Pancreas (tissue), 10 donors: ENCODE data around the gene ADGRA1. TPM values are rescaled to one million over a fixed set of nuclear protein-coding genes. Genes with fewer than 3 reads are reported as not detected.

Experiments used
- ATAC-seq, 4 donors: fragments of 200-7000 bp; cut with Tn5 transposase; one replicate each; pipeline versions ENCODE4 v1.8.0 to v1.9.1; 2020; ENCODE audit warnings: mild to moderate bottlenecking in 4 of 4, moderate library complexity in 4 of 4
- DNase-seq, 6 donors: peaks; one replicate each; pipeline ENCODE4 v3.0.0-alpha.2; 2020
- FAIRE-seq: peaks from 2 replicates; lab custom pipeline; 2012; peaks lifted over from hg19 to GRCh38; lab: Jason Lieb, UNC
- H3K27ac ChIP-seq, 4 donors: fragments of 200-600 bp; sonication (generic); 1 replicate in 3 of 4; 2 replicates in 1 of 4; pipeline versions ENCODE4 v1.5.0 to v1.8.0; 2020
- H3K27me3 ChIP-seq, 4 donors: fragments of 200-600 bp; one replicate each; pipeline ENCODE4 v1.8.0; 2021
- H3K36me3 ChIP-seq, 3 donors: fragments of 200-600 bp; sonication (generic) in 1 of 3; one replicate each; pipeline versions ENCODE4 v1.5.0 to v1.8.0; 2020 to 2021
- H3K4me1 ChIP-seq, 3 donors: fragments of 200-600 bp; one replicate each; pipeline ENCODE4 v1.8.0; 2021
- H3K4me3 ChIP-seq, 4 donors: fragments of 200-600 bp; sonication (generic) in 2 of 4; one replicate each; pipeline versions ENCODE4 v1.5.0 to v1.8.0; 2020 to 2021
- H3K9me3 ChIP-seq, 4 donors: fragments of 200-600 bp; one replicate each; pipeline ENCODE4 v1.8.0; 2021
- WGBS, 2 donors: extraction: QIAGEN DNeasy Blood & Tissue Kit; methylation state at CpG; one replicate each; pipeline ENCODE4 v1.1.7; 2013; 5-methylcytosine and 5-hydroxymethylcytosine counted together
- intact Hi-C, 3 donors: fragments of 100-400 bp; cut with DNase I; formaldehyde crosslinking; loops; one replicate each; pipeline versions ENCODE4 v1.11.1 to v1.14.2; 2022
- polyA plus RNA-seq, 2 donors: library from polyadenylated mRNA; stranded (reverse); fragments of 200-250 nt; gene quantifications; one replicate each; pipeline ENCODE4 v1.2.3, GENCODE V29; 2013
- total RNA-seq, 6 donors: library from RNA; stranded (reverse); fragmentation: NEBNext Ultra II Directional in 4 of 6; extraction: Animal tissue kit (Norgen Biotek cat#: 25700) in 4 of 6; gene quantifications; one replicate each; pipeline versions ENCODE4 v1.2.1 to v1.2.4, GENCODE V29; 2021 to 2023
- TF ChIP-seq, protein P1 (sequence below), 4 donors: fragments of 200-600 bp; sonication (generic) in 3 of 4; IDR thresholded peaks; one replicate each; pipeline versions ENCODE4 v1.5.0 to v1.8.0; 2021; ENCODE audit warnings: antibody characterized with exemption in 4 of 4
- donor health status: healthy with polysubstance abuse.
- donor health status: DM: no; HTN: no; CAD: no; lungs with moderate emphysema.
- donor health status: DM: no; HTN: no; CAD: no.
- donor health status: control.
- donor health status: control.
- donor health status: Bipolar disorder and iron deficiency.
- donor health status: DM: yes; HTN: yes; CAD: no.
- donor health status: DM: no; HTN: no; CAD: no.
- donor health status: DM: no; HTN: no; CAD: no.
- donor health status: DM: yes; HTN: yes; CAD: no.

Gene ADGRA1
- total and polyA plus RNA-seq, 8 donors = 0.03 to 0.85 (median 0.12) TPM; not detected in 1

DNA sequence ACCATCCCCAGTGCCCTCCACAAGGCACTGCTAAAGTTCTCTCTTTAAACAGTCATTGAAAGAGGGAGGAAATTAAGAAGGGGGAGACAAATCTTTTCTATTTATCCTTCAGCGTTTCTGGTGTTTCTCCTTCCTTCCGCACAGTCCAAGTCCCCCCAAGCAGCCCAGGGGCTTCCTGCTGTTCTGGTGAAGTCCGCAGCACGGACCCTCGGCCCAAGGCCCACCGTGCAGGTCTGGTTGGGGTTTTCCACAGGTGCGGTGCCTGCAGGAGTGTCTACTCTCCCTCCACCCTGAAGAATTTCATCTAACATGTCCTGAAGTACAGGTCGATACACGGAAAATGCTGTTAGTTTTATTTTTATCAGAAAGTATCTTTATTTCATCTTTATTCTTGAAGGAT, 38.2 kb downstream of the ADGRA1 start:
- ATAC-seq = no peak
- TF ChIP-seq, protein P1, sequence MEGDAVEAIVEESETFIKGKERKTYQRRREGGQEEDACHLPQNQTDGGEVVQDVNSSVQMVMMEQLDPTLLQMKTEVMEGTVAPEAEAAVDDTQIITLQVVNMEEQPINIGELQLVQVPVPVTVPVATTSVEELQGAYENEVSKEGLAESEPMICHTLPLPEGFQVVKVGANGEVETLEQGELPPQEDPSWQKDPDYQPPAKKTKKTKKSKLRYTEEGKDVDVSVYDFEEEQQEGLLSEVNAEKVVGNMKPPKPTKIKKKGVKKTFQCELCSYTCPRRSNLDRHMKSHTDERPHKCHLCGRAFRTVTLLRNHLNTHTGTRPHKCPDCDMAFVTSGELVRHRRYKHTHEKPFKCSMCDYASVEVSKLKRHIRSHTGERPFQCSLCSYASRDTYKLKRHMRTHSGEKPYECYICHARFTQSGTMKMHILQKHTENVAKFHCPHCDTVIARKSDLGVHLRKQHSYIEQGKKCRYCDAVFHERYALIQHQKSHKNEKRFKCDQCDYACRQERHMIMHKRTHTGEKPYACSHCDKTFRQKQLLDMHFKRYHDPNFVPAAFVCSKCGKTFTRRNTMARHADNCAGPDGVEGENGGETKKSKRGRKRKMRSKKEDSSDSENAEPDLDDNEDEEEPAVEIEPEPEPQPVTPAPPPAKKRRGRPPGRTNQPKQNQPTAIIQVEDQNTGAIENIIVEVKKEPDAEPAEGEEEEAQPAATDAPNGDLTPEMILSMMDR (IDR thresholded peaks at IDR 0.05) = no peak
- DNase-seq = peak in 2 of 6 donors; percentile 27 to 46
- FAIRE-seq = no peak
- H3K9me3 ChIP-seq = no peaks in the 10 kb centered on the region
- no peaks in the 10 kb centered on the region for H3K36me3 ChIP-seq
- H3K27me3 ChIP-seq = no peaks in the 10 kb centered on the region
- H3K4me1 ChIP-seq = no peaks in the 10 kb centered on the region
- WGBS, 2 donors = 64 to 73% methylated on average over 9 of the region's 9 CpGs
- no peak overlapping the region for H3K4me3 ChIP-seq
- no peak overlapping the region for H3K27ac ChIP-seq
- intact Hi-C loops = loop anchor here in 2 of 3 donors (10.0 kb wide), 5 partner anchors 181 to 471 kb away; partner anchors contain the start of gene CFAP46 (in 1 of the 2)

DNA sequence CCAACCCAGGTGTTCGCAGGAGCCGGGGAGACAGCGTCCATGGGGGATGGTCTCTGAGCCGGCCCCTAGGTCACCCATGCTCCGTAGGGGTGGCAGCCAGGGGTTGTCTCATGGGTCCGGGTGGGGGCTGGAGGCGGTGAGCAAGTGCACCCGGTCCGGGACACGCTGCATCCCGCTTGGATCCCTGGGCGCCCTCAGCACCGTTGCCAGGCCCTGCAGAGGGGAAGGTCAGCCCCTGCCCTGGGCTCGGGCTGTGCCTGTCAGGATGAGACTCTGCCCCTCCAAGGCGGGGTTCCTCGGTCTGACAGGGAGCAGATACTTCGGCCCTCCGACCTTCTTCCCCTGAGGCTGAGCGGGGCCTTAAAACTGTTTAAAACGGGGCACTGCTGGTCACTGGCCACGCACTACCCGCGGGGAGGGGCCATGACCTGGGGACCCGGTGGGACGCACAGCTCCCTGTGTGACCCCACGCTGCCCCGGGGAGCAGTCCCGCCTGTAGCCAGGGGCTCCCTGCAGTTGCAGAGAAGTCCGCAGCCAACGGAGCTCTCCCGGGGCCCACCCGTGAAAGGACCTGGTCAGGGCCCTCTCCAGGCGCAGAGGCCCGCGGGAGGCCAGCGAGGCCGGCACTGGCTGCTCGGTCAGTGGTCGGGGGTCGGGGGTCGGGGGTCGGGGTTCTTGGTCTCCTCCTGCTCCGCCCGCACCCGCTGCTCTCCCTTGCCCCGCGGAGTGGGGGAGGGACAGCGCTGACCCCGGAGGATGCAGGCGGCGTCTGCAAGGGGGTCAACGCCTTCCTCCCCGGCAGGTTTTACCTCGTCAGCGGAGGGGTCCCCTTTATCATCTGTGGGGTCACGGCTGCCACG, 38.9 kb downstream of the ADGRA1 start:
- TF ChIP-seq, protein P1 (IDR thresholded peaks at IDR 0.05) = no peak
- ATAC-seq = no peak
- H3K27ac ChIP-seq = no peak overlapping the region
- peak in 3 of 6 donors; percentile 22 to 75 (median 54) for DNase-seq
- WGBS, 2 donors = 72 to 81% methylated on average over 53 to 57 of the region's 57 CpGs
- H3K36me3 ChIP-seq = no peaks in the 10 kb centered on the region
- H3K27me3 ChIP-seq = no peaks in the 10 kb centered on the region
- no peak for FAIRE-seq
- no peaks in the 10 kb centered on the region for H3K4me1 ChIP-seq
- intact Hi-C loops = loop anchor here in 2 of 3 donors (10.0 kb wide), 5 partner anchors 182 to 472 kb away; partner anchors contain the start of gene CFAP46 (in 1 of the 2)
- no peak overlapping the region for H3K4me3 ChIP-seq
- H3K9me3 ChIP-seq = no peaks in the 10 kb centered on the region

DNA sequence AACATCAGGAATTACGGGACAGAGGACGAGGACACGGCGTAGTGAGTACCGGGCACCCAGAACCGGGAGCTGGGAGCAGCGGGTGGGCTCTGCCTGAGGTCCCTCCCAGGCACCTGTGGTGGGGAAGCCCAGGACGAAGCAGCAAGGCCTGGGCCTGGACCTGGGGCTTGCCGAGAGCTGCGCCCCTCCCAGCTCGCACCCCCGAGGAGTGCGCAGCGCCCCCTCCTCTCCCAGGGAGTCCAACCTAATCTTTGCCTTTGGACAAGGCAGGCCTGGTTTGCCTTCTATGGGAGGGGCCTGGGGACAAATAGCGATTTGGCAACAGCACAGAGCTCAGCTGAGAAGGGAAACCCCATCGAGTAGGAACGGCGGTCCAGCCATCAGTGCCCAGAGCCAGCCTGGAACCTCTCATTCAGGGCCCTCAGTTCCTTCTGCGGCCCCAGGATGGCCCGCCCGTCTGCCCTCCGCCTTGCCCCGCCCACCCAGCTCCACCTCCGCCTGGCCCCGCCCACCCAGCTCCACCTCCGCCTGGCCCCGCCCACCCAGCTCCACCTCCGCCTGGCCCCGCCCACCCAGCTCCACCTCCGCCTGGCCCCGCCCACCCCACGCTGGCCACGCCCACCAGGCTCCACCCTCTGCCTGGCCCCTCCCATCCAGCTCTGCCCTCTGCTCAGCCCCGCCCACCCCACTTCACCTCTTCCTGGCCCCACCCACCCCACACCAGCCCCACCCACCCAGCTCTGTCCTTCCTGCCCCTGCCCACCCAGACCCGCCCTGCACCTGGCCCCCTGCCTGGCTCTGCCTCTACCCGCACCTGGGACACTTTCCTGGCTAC, 39.8 kb downstream of the ADGRA1 start:
- Histone ChIP-seq H3K4me1 (no peaks in the 10 kb centered on the region), H3K27ac (no peak overlapping the region), H3K9me3 (no peaks in the 10 kb centered on the region), H3K36me3 (no peaks in the 10 kb centered on the region), H3K27me3 (no peaks in the 10 kb centered on the region), H3K4me3 (no peak overlapping the region)
- intact Hi-C loops = loop anchor here in 2 of 3 donors (10.0 kb wide), 5 partner anchors 183 to 473 kb away; partner anchors contain the start of gene CFAP46 (in 1 of the 2)
- ATAC-seq (no peak), FAIRE-seq (no peak), DNase-seq (peak in 1 of 6 donors; percentile 39)
- WGBS, 2 donors = 66 to 78% methylated on average over 30 to 36 of the region's 36 CpGs
- TF ChIP-seq, protein P1 (IDR thresholded peaks at IDR 0.05) = no peak

DNA sequence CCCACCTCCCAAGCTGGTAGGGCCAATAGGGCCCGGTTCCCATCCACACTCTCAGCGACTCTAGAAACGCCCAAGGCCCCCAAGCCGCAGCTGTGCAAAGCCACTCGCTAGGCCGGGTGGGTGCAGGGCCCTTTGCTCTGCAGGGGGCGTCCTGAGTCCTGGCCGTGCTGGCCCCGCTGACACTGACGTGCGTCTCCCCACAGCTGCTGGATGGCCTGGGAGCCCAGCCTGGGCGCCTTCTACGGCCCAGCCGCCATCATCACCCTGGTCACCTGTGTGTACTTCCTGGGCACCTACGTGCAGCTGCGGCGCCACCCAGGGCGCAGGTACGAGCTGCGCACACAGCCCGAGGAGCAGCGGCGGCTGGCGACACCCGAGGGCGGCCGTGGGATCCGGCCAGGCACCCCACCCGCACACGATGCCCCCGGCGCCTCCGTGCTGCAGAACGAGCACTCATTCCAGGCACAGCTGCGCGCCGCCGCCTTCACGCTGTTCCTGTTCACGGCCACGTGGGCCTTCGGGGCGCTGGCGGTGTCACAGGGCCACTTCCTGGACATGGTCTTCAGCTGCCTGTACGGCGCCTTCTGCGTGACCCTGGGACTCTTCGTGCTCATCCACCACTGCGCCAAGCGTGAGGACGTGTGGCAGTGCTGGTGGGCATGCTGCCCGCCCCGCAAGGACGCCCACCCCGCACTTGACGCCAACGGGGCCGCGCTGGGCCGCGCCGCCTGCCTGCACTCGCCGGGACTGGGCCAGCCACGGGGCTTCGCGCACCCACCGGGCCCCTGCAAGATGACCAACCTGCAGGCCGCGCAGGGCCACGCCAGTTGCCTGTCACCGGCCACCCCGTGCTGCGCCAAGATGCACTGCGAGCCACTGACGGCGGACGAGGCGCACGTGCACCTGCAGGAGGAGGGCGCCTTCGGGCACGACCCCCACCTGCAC, 40.7 kb downstream of the ADGRA1 start:
- no peaks in the 10 kb centered on the region for H3K4me1 ChIP-seq
- intact Hi-C loops = loop anchor here in 2 of 3 donors (10.0 kb wide), 5 partner anchors 184 to 474 kb away; partner anchors contain the start of gene CFAP46 (in 1 of the 2)
- 92 to 95% methylated on average over 69 to 83 of the region's 83 CpGs for WGBS, 2 donors
- TF ChIP-seq, protein P1 (IDR thresholded peaks at IDR 0.05) = no peak
- H3K27me3 ChIP-seq = no peaks in the 10 kb centered on the region
- H3K9me3 ChIP-seq = no peaks in the 10 kb centered on the region
- H3K4me3 ChIP-seq = no peak overlapping the region
- DNase-seq (peak in 2 of 6 donors; percentile 52 to 71), ATAC-seq (no peak), FAIRE-seq (no peak)
- no peak overlapping the region for H3K27ac ChIP-seq
- no peaks in the 10 kb centered on the region for H3K36me3 ChIP-seq
